ES-I3 (cell line): ENCODE results near the gene RTL1.

ENCODE experiments used
- H3K36me3 ChIP-seq: 2 replicates; pipeline ENCODE4 v1.6.1; 2013; ENCODE audit warnings: mild to moderate bottlenecking, low read length, control low read depth, moderate library complexity; ENCODE audit not compliant: insufficient read depth
- H3K4me1 ChIP-seq: 2 replicates; pipeline ENCODE4 v1.6.1; 2013; ENCODE audit warnings: mild to moderate bottlenecking, control low read depth, low read length; ENCODE audit not compliant: insufficient read depth
- H3K9ac ChIP-seq: 2 replicates; pipeline ENCODE4 v1.6.1; 2013; ENCODE audit warnings: low read depth, mild to moderate bottlenecking, low read length, moderate library complexity
- H3K9me3 ChIP-seq: 2 replicates; pipeline ENCODE4 v1.6.1; 2013; ENCODE audit warnings: mild to moderate bottlenecking, low read length, moderate library complexity; ENCODE audit not compliant: control insufficient read depth, insufficient read depth

The RTL1 gene

GRCh38 chr14:100858838-100859220, 44.7 kb downstream of the RTL1 start:
- Histone ChIP-seq H3K9ac (no peak overlapping the region), H3K9me3 (no peaks in the 10 kb centered on the region), H3K4me1 (no peaks in the 10 kb centered on the region), H3K36me3 (no peaks in the 10 kb centered on the region)

DNA sequence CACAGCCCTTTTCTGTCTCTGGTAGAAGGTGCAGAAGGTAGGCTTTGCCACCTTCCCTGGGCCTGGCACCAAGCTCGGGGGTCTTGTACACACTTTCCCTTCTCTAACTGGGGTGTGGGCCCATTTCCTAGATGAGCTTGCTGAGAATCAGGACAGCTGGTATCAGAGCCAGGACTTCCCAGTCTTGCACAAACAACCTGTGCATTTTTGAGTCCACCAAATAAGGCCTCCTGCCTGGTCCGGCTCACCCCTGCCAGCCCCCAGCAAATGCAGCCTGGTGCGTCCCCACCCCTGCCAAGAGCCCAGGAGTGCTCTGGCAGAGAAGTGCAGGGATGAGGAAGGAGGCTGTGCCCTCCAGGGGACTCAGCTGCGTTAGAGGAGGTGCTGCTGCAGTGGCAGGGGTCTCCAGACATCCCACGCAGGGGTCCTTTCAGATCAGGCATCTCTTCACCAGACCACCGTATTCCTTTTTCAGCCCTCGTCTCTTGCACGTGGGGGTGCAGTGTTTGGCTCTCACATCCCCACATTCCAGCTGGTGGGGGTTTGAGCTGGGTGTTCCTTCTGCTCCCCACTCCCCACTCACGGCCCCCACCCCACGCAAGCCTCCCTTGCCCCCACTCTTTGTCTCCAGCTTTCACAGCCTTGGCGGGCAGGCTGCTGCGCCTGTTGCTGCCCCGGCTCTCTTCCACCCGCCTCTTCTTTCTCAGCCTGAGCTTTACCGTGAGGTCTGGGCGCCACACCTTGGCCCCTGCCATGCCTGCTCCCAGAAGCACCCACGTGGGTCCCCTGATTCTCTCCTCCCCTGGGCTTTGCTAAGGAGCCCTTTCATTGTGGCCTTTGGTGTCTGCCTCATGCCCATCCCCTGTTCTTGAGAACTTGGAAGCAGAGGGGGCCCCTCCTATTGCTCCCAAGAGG, 45.3 kb downstream of the RTL1 start:
- H3K9ac ChIP-seq, result no peak overlapping the region
- H3K36me3 ChIP-seq, result no peaks in the 10 kb centered on the region
- no peaks in the 10 kb centered on the region for H3K9me3 ChIP-seq
- H3K4me1 ChIP-seq, result no peaks in the 10 kb centered on the region

DNA sequence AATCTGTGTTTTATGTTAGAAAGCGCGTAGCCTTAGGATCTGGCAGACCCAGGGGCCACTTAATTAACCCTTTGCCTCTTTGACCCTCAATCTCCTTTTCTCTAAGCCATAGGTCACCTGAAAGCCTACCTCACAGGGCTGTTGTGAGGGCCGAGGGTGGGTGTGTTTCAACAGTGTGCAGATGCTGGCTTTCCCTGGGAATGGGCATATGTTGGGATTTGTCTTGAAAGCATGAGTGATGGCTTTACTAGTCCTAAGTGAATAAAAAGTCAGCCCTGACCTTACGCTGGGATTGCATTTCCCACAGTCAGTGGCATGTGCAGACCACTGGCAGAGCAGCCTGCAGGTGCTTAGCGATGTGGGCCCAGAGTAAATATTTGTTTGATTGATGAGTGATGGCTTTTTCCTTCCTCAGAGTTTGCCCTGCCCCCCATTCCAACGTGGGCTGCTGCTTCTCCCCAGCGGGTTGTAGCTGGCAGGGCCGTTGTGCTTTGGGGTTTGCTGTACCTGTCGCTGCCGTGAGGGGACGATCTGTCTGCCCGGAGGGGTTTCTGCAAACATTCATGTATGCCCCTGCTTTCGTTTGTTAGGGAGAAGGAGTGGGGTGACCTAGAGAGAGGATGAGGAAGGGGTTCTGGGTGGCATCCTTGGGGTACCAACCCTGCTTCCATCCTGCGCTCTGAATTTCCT, 46.1 kb downstream of the RTL1 start:
- no peaks in the 10 kb centered on the region for H3K9me3 ChIP-seq
- no peak overlapping the region for H3K9ac ChIP-seq
- no peaks in the 10 kb centered on the region for H3K36me3 ChIP-seq
- no peaks in the 10 kb centered on the region for H3K4me1 ChIP-seq

DNA sequence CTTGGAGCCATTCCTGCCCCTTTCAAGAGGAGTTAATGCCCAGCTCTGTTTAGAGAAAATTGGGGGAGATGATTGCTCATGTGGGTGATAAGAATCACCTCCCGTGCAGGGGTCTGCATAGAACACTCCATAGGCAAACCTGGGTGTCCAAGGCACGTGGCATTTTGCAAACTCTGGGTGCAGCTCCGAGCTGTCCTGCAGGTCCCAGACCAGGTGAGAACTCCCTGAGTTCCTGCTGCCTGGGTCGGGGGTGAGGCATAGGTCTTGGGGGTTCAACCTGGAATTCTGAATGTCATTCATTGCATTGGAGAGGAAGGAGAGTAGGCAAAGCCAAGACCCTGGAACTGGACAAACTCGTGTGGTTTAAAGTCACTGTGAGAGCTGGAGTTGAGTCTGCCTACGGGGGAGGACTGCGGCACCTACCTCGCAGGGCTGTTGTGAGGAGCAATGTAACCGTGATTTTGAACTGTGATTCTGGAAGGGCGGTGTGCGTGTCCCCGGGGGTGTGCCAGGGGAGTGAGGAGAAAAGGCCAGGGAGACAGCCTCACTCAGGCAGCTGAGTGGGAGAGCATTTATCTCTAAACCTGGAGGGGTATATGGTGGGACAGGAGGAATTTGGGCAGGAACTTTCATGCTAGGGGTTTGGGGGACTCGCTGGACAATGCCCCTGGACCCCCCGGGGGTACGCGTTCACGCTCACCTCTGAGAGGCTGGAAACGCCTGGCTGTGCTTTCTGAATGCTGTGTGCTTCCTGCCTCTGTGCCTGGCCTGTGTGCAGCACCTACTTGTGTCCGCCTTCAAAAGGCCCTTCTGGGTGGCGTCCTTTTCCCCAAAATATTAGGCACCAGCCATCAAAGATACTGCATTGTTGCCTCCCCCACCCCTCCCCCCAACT, 47.2 kb downstream of the RTL1 start:
- no peaks in the 10 kb centered on the region for H3K36me3 ChIP-seq
- H3K9ac ChIP-seq, result no peak overlapping the region
- H3K4me1 ChIP-seq, result no peaks in the 10 kb centered on the region
- no peaks in the 10 kb centered on the region for H3K9me3 ChIP-seq

DNA sequence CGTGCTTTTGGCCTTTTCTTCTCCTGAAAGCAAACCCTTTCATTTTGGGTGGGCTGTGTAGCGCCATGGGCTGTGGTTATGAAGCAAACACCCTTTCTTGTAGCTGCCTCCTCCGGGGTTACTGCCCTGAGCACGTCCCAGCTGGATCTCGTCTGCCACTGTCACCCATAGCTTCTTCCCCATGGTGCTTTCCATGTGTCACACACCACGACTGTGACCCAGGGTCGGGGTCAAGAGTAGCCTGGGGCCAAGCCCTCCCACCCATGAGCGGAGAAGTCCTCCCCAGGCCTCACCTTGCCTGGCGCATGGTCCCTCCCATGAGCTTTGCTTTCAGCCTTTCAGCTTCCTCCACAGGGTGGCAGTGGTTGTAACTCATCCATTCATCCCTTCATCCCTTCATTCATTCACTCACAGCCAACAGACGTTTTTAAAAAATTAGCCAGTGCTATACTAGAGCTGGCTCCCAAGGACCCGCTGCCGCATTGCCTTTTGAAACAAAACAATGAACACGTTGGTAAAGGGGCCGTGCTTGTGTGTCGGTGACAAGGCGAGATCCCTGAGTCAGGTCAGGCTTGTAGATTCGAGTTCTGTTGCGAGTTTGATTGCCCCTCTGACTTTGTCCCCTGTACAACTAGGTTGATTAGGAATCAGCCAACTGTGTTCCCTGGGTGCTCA, 48.1 kb downstream of the RTL1 start:
- Histone ChIP-seq H3K4me1 (no peaks in the 10 kb centered on the region), H3K36me3 (no peaks in the 10 kb centered on the region), H3K9me3 (no peaks in the 10 kb centered on the region), H3K9ac (no peak overlapping the region)

DNA sequence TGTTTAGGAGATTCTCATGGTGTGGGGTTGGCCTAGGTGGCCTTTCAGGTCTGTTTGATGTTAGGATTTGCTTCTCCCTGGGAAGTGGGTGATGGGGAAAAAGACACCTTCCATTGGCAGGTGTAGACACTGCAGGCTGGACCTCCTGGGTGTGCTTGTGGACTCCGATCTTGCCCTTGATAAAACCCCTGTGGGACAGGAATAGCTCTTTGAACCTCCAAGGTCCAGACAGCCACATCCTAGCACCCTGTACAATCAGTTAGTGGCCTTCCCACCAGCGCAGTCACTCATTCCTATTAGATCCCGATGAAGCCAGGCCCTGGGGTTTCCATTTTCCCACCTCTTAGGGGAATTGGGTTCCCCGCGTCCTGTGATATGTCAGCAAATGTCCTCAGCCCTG, 49.1 kb downstream of the RTL1 start:
- Histone ChIP-seq H3K36me3 (no peaks in the 10 kb centered on the region), H3K4me1 (no peaks in the 10 kb centered on the region), H3K9ac (no peak overlapping the region), H3K9me3 (no peaks in the 10 kb centered on the region)

- H3K9me3 ChIP-seq, result no peaks in the 10 kb centered on the region
- no peaks in the 10 kb centered on the region for H3K4me1 ChIP-seq
- no peaks in the 10 kb centered on the region for H3K36me3 ChIP-seq
- H3K9ac ChIP-seq, result no peak overlapping the region
These were observed 51.4 kb downstream of the RTL1 start for GRCh38 chr14:100851946-100852620.

GRCh38 chr14:100851586-100851916, 52.0 kb downstream of the RTL1 start:
- H3K9me3 ChIP-seq, result no peaks in the 10 kb centered on the region
- H3K9ac ChIP-seq, result no peak overlapping the region
- H3K36me3 ChIP-seq, result no peaks in the 10 kb centered on the region
- no peaks in the 10 kb centered on the region for H3K4me1 ChIP-seq

DNA sequence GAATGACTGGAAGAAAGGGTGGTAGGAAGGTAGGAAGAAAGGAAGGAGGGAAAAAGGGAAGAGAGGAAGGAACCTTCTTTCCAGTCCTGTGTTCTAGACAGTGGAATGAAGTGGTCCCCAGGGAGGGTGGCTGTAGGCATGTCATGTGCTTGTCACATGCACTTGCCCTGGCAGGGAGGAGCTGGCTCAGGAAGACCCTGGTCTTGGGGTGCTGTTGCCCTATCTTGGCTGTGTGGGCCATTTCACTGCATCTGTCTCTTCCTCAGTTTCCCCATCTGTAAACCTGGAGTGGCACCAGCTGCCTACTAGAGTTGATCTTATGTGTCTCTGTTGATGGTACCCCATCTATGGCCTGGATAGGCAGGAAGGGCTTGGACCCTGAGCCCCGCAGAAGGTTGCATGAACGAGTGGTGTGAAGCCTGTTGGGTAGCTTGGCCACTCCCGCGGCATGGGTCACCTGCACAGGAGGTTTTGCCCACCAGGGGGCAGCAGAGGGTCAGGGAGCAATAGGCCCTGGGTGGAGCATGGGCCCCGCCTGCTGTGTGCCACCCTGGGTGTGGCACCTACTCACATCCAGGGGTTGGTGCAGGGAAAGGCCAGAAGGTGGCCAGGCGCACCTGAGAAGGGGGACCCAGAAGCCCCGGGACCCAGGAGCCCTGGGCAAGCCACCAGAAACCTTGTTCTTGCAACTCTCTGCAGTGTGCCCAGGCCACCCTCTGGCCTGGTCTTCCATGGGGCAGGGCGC, 52.5 kb downstream of the RTL1 start:
- no peaks in the 10 kb centered on the region for H3K36me3 ChIP-seq
- no peaks in the 10 kb centered on the region for H3K9me3 ChIP-seq
- no peak overlapping the region for H3K9ac ChIP-seq
- H3K4me1 ChIP-seq, result no peaks in the 10 kb centered on the region

DNA sequence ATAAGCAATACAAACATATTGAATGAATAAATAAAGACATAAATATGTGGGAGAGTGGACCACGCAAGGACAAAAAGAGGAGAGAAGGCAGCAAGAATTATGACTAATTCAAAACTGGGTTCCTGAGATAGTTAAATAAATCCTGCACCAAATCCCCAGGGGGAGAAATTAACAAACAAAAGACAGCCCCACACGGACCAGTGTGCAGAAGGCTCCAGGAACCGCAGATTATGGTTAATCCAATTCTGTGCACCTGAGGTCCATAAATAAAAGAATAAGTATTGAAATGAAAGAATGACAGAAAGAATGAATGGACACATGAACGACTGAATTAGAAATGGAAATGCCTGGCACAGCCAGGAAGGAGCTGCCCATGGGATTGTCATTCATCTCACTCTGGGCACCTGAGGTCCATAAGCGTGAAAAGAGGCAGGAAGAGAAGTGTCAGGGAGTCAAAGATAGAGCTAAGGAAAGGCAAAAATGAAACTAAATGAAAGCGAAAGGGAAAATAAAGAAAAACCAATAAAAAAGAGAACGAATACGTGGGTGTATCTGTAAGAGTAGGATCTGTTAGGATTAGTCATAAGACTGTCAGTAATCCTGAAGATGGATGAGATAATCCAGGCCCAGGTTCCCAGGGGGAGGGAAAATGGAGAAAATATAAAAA, 54.3 kb downstream of the RTL1 start:
- no peaks in the 10 kb centered on the region for H3K36me3 ChIP-seq
- no peaks in the 10 kb centered on the region for H3K4me1 ChIP-seq
- H3K9me3 ChIP-seq, result no peaks in the 10 kb centered on the region
- no peak overlapping the region for H3K9ac ChIP-seq

GRCh38 chr14:100846309-100846859, 57.1 kb downstream of the RTL1 start:
- peaks cover 12% of the 10 kb centered on the region for H3K4me1 ChIP-seq
- H3K9ac ChIP-seq, result no peak overlapping the region
- no peaks in the 10 kb centered on the region for H3K36me3 ChIP-seq

GRCh38 chr14:100845341-100845740, 58.2 kb downstream of the RTL1 start:
- Histone ChIP-seq H3K4me1 (peaks cover 18% of the 10 kb centered on the region), H3K9me3 (no peaks in the 10 kb centered on the region), H3K9ac (no peak overlapping the region), H3K36me3 (no peaks in the 10 kb centered on the region)

More at GRCh38 chr14:100846309-100846859, 57.1 kb downstream of the RTL1 start:
- no peaks in the 10 kb centered on the region for H3K9me3 ChIP-seq
